COLO668 (cell line): ENCODE measurements around the gene USP53.
"Not testable (repeated sequence)": the region's sequence is repeated elsewhere in the genome, so short reads cannot be mapped to it uniquely, and the experiment has no call there.

Experiments used
- DNase-seq: peaks from one replicate; lab custom pipeline; 2025; ENCODE audit not compliant: unreplicated experiment; lab: John Stamatoyannopoulos, UW

USP53 gene

GRCh38 chr4:119314356-119314755 lies 101.8 kb downstream of the USP53 start:
- DNase-seq = peak; percentile 6

DNA sequence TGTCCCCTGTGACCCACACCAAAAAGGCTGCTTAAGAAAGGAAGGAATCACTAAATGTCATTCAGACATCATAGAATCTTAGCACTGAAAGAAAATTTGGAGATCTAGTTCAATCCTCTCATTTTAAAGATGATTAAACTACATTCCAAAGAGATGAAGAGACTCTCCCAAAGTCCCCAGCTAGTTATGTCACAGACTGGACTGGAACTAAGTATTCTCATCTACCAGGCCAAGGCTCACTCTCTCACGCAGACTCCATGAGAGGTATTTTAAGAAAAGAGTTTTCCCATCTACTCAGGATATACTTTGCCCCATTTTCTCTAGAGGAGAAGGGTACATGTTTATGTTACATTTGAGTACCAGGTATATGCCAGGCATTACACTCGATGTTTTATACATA lies 102.5 kb downstream of the USP53 start:
- no peak for DNase-seq

- no peak for DNase-seq
Measured at GRCh38 chr4:119317990-119318389, 105.5 kb downstream of the USP53 start.

GRCh38 chr4:119321921-119322687 lies 109.6 kb downstream of the USP53 start, which contains the start of gene FABP2:
Gene FABP2 (minus strand): TSS chr4:119322138. CDS start chr4:119322102, 36 bp downstream.
- DNase-seq = no peak

GRCh38 chr4:119328695-119329094 lies 116.2 kb downstream of the USP53 start:
- DNase-seq = no peak

DNA sequence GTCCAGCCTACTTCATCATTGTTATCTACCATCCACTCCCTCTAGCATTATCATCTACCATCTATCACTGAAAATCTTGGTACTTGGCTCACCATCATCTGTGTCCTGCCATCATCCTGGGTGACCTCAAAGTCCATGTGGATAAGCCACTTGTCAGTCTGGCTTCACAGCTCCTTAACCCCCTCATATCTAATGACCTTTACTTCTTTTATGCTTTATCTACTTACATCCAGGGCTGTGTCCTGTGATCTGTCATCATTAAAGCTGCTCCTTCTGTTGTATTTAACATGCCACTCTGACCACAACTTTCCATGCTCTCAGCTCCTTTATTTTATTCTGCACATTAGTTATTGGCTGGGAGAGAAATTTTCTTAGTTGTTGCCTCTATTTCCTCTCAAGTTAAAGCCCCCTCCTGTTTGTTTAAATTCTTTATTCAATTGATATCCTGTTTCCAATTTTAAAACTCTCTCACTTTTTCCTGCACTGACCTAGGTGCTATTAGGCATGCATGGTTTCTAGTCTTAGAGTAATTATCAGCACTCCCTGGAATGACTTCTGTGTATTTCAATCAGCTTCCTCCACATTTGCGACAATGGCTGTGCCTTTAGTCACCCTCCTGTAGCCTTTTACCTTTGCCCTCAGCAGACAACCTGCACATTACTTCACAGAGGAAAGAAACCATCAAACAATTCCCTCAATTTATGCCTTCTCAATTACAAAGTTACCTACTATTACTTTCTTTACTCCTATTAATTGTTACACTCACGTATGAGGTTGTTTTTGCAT lies 117.5 kb downstream of the USP53 start:
- no peak for DNase-seq

GRCh38 chr4:119336332-119336979 lies 123.9 kb downstream of the USP53 start:
- not testable (repeated sequence) for DNase-seq

DNA sequence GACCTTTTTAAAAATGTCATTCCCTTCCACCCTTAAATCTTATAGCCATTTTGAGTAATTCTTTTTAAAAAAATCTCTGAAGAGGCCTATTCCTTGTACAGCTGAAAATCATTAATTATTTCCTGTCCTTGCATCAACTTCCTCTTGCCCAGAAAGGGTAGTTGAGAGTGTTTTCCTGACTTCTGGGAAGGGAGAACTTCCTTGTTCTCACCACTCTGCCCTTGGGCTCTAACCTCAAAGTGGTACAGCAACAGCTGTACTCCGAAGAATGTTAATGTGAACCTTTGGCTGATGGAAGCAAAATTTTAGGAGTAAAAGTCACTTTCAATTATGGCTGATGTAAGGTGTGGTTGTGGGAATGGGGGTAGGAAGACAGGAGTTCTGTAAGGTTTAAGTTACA lies 124.5 kb downstream of the USP53 start:
- DNase-seq = no peak

- not testable (repeated sequence) for DNase-seq
Measured at GRCh38 chr4:119339895-119340294, 127.4 kb downstream of the USP53 start.

- not testable (repeated sequence) for DNase-seq
Measured at GRCh38 chr4:119343293-119343692, 130.8 kb downstream of the USP53 start.
